ENCODE results near the gene MEF2B. TPM values are rescaled to one million over a fixed set of nuclear protein-coding genes. Genes with fewer than 3 reads are reported as not detected.
A peak's percentile ranks its signal among the peaks of the same experiment; 100 is the strongest.

Gene MEF2B
- total RNA-seq, 1 donor from 2014 or later: not detected

DNA sequence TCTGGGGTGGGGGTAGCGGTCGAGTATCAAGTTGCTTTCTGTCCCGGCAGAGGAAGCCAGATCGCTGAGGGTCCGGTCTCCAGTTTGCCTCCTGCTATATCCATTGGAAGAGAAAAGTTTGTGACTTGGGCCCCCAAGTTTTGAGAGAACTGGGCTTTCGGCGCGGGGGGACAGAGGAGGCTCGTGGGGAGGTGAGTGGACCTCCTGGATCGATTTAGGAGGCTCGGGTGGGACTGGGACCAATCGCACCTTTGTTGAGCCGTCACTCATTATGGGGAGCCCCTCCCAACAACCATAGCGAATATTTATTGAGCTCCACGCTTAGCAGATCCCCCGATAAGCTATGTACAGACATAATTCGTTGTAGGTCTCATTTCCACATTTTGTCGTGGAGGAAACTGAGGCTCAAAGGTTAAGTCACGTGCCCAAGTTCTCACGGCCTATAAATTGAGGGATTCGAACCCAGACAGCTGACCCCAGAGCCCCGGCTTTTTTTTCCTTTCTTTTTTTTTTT, 22.9 kb upstream of the MEF2B start:
- TF ChIP-seq, protein P1, sequence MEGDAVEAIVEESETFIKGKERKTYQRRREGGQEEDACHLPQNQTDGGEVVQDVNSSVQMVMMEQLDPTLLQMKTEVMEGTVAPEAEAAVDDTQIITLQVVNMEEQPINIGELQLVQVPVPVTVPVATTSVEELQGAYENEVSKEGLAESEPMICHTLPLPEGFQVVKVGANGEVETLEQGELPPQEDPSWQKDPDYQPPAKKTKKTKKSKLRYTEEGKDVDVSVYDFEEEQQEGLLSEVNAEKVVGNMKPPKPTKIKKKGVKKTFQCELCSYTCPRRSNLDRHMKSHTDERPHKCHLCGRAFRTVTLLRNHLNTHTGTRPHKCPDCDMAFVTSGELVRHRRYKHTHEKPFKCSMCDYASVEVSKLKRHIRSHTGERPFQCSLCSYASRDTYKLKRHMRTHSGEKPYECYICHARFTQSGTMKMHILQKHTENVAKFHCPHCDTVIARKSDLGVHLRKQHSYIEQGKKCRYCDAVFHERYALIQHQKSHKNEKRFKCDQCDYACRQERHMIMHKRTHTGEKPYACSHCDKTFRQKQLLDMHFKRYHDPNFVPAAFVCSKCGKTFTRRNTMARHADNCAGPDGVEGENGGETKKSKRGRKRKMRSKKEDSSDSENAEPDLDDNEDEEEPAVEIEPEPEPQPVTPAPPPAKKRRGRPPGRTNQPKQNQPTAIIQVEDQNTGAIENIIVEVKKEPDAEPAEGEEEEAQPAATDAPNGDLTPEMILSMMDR (conservative IDR thresholded peaks at IDR 0.05; ENCODE audit: low read depth, low read length): no peak
- peak overlapping the region; percentile 100 for H3K4me3 ChIP-seq (ENCODE audit: low read depth, low read length)
- DNase-seq (ENCODE audit: low read depth): no peak

GRCh38 chr19:19192078-19192882, 22.2 kb upstream of the MEF2B start, which contains the start of the genes BORCS8 and RFXANK:
Gene BORCS8 (minus strand): TSS chr19:19192152. CDS start chr19:19192117, 35 bp downstream.
Gene RFXANK (plus strand): TSS chr19:19192258. CDS start chr19:19193947, 1,689 bp downstream.
- TF ChIP-seq, protein P1 (conservative IDR thresholded peaks at IDR 0.05; ENCODE audit: low read depth, low read length): no peak
- peak within 1 kb of the TSS; percentile 100 for H3K4me3 ChIP-seq (ENCODE audit: low read depth, low read length)
- peak; percentile 88 for DNase-seq (ENCODE audit: low read depth)

DNA sequence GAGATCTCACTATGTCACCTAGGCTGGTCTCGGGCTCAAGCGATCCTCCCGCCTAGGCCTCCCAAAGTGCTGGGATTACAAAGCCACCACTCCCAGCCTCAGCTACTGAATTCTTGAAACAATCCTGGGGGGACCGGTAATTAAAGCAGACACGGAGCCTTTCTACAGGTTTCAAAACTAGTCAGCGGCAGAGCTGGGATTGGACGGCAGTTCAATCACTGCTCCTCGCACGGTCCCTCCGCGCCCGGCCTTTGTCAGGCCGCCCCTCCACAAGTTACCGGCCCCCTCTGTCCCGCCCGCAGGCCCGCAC, 21.7 kb upstream of the MEF2B start:
- no peak for DNase-seq (ENCODE audit: low read depth)

GRCh38 chr19:19186742-19187141, 16.7 kb upstream of the MEF2B start:
- H3K4me3 ChIP-seq (ENCODE audit: low read depth, low read length): no peak overlapping the region
- TF ChIP-seq, protein P1 (conservative IDR thresholded peaks at IDR 0.05; ENCODE audit: low read depth, low read length): no peak
- no peak for DNase-seq (ENCODE audit: low read depth)

More for the DNA sequence above, 21.7 kb upstream of the MEF2B start:
- TF ChIP-seq, protein P1 (conservative IDR thresholded peaks at IDR 0.05; ENCODE audit: low read depth, low read length): no peak
- peak overlapping the region; percentile 100 for H3K4me3 ChIP-seq (ENCODE audit: low read depth, low read length)

GRCh38 chr19:19185853-19186740, 16.0 kb upstream of the MEF2B start:
- DNase-seq (ENCODE audit: low read depth): no peak
- H3K4me3 ChIP-seq (ENCODE audit: low read depth, low read length): no peak overlapping the region
- TF ChIP-seq, protein P1 (conservative IDR thresholded peaks at IDR 0.05; ENCODE audit: low read depth, low read length): peak; percentile 74

- no peak overlapping the region for H3K4me3 ChIP-seq (ENCODE audit: low read depth, low read length)
- TF ChIP-seq, protein P1 (conservative IDR thresholded peaks at IDR 0.05; ENCODE audit: low read depth, low read length): no peak
- no peak for DNase-seq (ENCODE audit: low read depth)
Observed at GRCh38 chr19:19181488-19181998, 11.5 kb upstream of the MEF2B start.
